T1000 (cell line): ENCODE results near the gene TIAM2.

Experiments
- DNase-seq: peaks from one replicate; lab custom pipeline; 2025; ENCODE audit warnings: mixed read lengths; lab: John Stamatoyannopoulos, UW

Gene TIAM2

GRCh38 chr6:155234687-155235086, 239.6 kb downstream of the TIAM2 start:
- DNase-seq = no peak

DNA sequence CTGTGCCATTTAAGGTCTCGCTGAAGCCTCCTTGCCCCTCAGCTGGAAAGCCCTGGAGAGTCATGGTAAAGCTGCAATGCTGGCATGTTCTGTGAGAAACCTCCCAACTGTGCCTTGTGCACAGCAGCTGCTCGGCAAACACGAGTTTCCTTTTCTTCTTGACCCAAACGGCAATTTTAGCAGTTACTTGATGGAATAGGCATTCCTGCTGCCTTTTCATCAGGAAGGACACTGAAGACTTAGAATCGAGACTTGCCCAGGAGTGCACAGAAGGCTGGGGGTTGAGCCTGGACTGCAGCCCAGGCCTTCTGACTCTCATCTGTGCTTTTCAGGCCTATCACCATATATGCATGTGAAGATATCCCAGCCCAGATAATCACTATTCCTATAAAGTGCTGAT, 240.0 kb downstream of the TIAM2 start:
- no peak for DNase-seq

- no peak for DNase-seq
Observed at GRCh38 chr6:155237613-155238012, 242.5 kb downstream of the TIAM2 start.

GRCh38 chr6:155240905-155241600, 245.9 kb downstream of the TIAM2 start:
- DNase-seq = no peak

DNA sequence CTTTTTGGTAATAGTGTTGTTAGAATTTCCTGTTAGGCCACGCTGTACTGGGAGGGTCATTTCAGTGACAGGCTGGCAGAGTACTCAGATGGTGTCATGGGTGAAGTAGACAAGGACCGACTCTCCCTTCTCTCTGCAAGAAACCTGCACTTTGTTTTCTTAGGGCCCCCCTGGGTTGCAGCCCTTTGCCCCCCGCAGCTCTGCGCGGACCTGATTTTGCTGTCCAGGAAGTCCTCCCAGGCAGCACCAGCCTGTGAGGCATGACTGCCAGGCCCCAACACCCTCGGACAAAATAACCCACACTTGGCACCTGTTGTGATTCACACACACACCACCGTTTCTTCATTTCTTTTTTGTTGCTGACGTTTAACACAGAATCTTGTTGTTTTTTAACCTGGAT, 246.9 kb downstream of the TIAM2 start:
- DNase-seq = no peak

DNA sequence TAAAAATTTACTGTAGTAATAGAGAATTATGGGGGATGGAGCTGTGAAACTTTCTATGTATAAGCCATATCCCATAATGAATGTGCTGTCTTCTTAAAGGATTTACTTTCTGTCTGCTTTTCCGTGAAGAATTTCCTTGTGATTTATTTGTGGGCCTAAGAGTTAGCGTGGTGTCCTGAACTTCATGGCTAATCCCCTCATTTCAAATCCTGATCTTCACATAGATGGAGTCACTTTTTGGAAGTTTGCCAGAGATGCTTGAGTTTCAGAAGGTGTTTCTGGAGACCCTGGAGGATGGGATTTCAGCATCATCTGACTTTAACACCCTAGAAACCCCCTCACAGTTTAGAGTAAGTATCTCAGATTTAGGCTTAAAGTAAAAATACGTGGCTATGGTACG, 249.3 kb downstream of the TIAM2 start:
- no peak for DNase-seq

DNA sequence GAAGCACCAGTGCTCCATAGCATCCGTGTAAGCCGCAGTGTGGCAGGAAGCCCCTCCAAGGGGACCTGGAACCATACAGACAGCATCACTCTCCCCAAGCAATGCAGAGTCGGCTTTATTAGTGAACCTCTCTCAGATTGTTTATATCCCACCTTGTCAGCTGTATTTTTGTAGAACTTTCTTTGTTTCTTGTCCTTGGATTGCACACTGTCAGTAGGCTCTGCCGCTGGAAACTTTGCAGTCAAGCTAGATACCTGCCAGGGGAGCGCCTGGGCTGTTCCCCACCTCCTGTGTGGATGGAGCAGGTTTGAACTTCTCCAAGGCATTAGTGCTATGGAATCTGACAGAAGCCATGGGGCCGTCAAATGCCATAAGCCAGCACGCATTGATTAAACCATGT, 250.1 kb downstream of the TIAM2 start:
- no peak for DNase-seq

- no peak for DNase-seq
Observed at GRCh38 chr6:155245831-155246230, 250.7 kb downstream of the TIAM2 start.

DNA sequence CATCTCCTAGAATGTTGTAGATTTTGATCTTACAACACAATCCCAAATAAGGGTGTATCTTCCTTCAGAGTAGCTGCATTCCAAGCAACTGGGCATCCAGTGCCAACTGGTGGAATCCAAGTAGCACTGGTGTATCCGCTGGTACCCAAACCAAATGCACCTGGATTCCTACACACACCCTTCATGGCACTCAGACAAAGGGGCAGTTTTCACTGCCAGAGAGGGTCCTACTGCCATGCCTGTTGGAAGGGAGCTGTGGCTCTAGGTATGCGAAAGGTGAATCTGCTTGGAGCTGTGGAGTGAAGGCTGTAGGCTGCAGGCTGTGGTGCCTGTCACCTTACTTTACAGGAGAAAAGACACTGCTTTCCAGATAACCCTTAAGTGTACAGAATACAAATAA, 251.7 kb downstream of the TIAM2 start:
- no peak for DNase-seq

- DNase-seq = no peak
Observed at GRCh38 chr6:155247618-155248007, 252.5 kb downstream of the TIAM2 start.

DNA sequence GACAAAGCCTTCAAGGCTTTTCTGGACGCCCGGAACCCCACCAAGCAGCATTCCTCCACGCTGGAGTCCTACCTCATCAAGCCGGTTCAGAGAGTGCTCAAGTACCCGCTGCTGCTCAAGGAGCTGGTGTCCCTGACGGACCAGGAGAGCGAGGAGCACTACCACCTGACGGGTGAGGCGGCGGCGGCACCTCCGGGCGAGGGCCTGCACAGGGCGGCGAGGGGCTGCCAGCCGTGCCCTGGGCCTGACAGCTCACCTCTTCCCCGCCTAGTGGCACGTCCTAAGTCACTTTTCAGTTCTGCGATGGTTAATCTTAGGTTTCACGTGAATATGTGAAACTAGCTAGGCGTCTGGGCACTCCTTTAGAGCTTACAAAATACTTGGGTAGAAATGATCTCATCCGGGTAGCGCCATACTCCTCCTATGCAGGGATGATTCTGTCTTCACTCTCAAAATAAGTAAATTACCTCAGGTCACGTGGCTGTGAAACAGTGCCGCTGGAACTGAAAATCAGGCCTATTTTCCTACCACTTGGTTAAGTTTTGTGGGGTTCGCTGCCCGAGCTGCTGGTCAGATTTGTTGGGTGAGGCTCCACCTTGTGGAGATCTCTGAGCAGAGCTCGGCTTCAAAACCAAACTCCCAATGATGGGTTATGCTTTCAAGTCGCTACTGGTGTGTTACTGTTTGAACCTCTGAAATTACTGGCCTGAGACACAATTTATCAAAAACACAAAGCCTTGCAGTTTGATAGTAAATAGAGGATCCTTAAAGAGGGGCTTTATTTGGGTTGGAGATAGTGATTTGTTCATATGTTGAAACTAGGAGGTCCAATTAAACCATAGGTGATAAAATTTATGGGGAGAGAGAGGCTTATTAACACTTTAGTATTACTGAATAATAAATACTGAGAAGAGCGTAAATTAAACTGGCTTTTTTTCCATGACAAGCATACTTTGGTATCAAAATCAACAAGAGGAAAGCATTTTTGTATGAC, 253.2 kb downstream of the TIAM2 start:
- peak; percentile 5 for DNase-seq

GRCh38 chr6:155250701-155251381, 255.7 kb downstream of the TIAM2 start:
- no peak for DNase-seq

DNA sequence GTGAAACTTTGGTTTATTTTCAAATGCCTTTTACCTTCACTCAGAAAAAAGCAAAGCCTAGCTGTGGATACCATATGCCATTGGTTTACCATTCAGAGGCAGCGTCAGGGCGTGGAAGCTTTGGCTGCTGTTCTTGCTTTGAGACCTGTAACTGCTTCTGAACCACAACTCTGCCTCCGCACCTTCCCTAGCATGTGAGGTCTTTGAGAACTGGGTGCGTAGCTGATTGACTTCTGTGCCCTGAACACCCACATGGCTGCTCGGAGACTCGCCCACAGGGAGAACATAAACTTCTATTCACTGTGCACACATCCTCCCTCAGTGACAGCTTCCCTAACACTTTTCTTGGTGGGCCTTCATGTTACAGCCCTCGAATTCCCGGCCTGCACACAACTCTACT, 257.5 kb downstream of the TIAM2 start:
- no peak for DNase-seq

GRCh38 chr6:155253337-155253736, 258.2 kb downstream of the TIAM2 start:
- no peak for DNase-seq

DNA sequence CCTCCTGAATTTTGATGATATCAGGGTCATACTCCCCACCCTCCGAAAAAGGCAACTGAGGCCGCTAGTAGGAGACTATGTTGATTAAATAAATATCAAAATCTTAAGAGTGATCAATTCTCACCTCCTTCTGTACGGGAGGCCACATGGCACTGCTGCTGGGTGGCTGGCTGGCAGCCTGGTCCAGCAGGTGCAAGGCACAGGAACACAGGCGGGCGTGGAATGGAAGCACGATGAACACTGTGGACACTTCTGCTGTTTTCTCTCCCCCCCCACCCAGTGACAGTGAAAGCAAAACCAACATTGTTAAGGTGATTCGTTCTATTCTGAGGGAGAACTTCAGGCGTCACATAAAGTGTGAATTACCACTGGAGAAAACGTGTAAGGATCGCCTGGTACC, 259.0 kb downstream of the TIAM2 start:
- DNase-seq = no peak

DNA sequence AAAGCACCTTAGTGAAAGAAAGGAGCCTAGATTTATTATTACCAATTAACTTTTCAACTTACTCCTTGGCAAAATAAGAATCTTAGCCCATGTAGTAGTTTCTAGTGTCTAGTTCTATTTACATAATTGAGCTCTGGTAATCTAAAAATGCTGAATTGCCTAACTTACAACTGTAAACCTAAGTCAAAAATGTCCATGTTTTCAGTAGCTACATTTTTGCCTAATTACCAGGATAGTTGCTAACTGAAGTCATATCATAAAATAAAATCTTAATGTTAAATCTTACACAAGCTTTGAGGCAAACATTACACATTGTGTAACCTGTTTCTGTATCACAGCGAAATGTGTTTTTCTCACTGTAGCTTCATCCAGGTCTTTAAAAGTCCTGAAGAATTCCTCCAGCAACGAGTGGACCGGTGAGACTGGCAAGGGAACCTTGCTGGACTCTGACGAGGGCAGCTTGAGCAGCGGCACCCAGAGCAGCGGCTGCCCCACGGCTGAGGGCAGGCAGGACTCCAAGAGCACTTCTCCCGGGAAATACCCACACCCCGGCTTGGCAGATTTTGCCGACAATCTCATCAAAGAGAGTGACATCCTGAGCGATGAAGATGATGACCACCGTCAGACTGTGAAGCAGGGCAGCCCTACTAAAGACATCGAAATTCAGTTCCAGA, 261.1 kb downstream of the TIAM2 start:
- no peak for DNase-seq

DNA sequence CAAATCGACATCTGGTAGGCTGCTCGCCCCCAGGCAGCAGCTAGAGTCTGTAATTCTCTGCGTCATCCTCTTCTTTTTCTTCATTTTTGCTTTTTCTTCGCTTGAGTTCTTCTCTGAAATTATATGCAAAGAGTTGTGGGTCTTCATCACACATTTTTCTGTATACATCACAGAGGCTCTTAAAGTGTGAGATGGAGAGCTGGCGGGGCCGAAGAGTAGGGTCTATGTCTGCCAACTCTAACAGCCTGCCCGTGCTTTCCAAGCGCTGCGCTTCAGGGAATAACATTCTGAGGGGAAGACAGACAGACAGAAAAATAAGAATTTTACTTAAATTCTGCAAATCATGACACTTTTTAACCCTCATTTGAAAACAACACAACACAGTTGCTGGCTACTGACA, 262.7 kb downstream of the TIAM2 start:
- no peak for DNase-seq

DNA sequence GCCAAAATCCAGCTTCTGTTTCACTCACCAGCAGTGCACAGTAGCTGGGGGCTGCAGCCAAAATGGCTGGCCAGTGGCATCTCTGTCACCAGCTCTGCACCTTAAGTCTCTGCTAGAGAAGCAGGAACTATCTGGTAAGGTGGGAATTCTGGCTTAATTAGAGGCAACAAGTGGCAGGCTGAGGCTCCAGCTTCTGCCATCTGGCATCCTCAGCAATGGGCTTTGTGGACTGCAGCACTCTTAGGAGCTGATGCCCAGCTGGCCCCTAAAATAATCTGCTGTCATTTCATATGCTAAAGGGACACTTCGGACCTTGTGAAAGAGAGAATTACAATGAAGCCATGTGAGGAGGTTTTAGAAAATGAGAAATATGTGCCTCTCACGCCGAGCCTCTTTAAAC, 264.1 kb downstream of the TIAM2 start:
- DNase-seq = no peak

- DNase-seq = no peak
Observed at GRCh38 chr6:155259897-155260296, 264.8 kb downstream of the TIAM2 start.

DNA sequence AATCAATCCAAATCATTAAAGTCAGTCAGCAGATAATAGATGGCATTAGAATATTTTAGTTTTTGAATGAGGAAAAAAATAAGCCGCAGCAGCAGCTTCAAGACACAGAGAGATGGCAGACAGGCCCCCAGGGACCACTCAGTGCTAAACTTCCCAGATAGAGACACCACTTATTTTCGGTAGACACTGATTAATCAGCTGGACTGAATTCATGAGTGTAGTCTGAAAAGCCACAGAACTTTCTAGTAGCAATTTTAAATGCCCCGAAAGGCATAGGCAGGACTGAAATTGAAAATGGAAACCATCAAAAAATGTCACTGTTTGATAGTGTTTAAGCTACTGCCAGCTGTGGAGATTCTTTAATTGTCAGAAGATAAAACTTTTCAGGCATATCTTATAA, 265.6 kb downstream of the TIAM2 start:
- DNase-seq = no peak

- DNase-seq = no peak
Observed at GRCh38 chr6:155261111-155261900, 266.2 kb downstream of the TIAM2 start.
